Aorta (tissue), 5 donors: ENCODE data around the gene PIP5KL1. TPM values are rescaled to one million over a fixed set of nuclear protein-coding genes. Genes with fewer than 3 reads are reported as not detected.
A peak's percentile ranks its signal among the peaks of the same experiment; 100 is the strongest.

Experiments used
- ATAC-seq: fragments of 200-7000 bp; cut with Tn5 transposase; one replicate; pipeline ENCODE4 v1.9.1; 2022; ENCODE audit warnings: moderate library complexity; ENCODE audit not compliant: low FRiP score
- DNase-seq, 2 donors: peaks; one replicate each; pipeline ENCODE4 v3.0.0-alpha.2; 2020
- H3K27ac ChIP-seq, 2 donors: one replicate each; pipeline ENCODE4 v1.5.1; 2013; ENCODE audit warnings: low read length in 2 of 2, mild to moderate bottlenecking in 2 of 2, moderate library complexity in 2 of 2, control low read depth in 1 of 2, inconsistent platforms in 1 of 2, low read depth in 1 of 2
- H3K27me3 ChIP-seq, 2 donors: one replicate each; pipeline ENCODE4 v1.6.1; 2013; ENCODE audit warnings: control low read depth in 1 of 2, low read length in 1 of 2, mild to moderate bottlenecking in 1 of 2, moderate library complexity in 1 of 2; ENCODE audit not compliant: insufficient read depth in 2 of 2, control insufficient read depth in 1 of 2
- H3K36me3 ChIP-seq, 2 donors: one replicate each; pipeline ENCODE4 v1.6.1; 2013; ENCODE audit warnings: control low read depth in 1 of 2, low read length in 1 of 2, mild to moderate bottlenecking in 1 of 2; ENCODE audit not compliant: insufficient read depth in 2 of 2, control insufficient read depth in 1 of 2
- H3K4me1 ChIP-seq, 2 donors: one replicate each; pipeline ENCODE4 v1.6.1; 2013; ENCODE audit warnings: low read length in 2 of 2, control low read depth in 1 of 2, mild to moderate bottlenecking in 1 of 2, moderate library complexity in 1 of 2; ENCODE audit not compliant: insufficient read depth in 2 of 2, control insufficient read depth in 1 of 2
- H3K4me3 ChIP-seq, 2 donors: one replicate each; pipeline ENCODE4 v1.5.1; 2013; ENCODE audit warnings: low read length in 2 of 2, control low read depth in 1 of 2, mild to moderate bottlenecking in 1 of 2
- H3K9me3 ChIP-seq: one replicate; pipeline ENCODE4 v1.6.1; 2013; ENCODE audit warnings: mild to moderate bottlenecking, low read length; ENCODE audit not compliant: control insufficient read depth
- WGBS, 2 donors: extraction: QIAGEN DNeasy Blood & Tissue Kit; methylation state at CpG; one replicate each; pipeline ENCODE4 v1.1.7; 2013; 5-methylcytosine and 5-hydroxymethylcytosine counted together
- intact Hi-C, 2 donors: fragments of 100-400 bp; cut with DNase I; formaldehyde crosslinking; loops; one replicate each; pipeline versions ENCODE4 v1.14.2 to v1.15.0; 2022
- polyA plus RNA-seq, 2 donors: library from polyadenylated mRNA; stranded (reverse); fragments of 200-250 nt; gene quantifications; one replicate each; pipeline ENCODE4 v1.2.3, GENCODE V29; 2013
- total RNA-seq, 2 donors: library from RNA; stranded (reverse); fragmentation: NEBNext Ultra II Directional; extraction: Animal tissue kit (Norgen Biotek cat#: 25700); gene quantifications; one replicate each; pipeline ENCODE4 v1.2.1, GENCODE V29; 2021
- donor health status: healthy with polysubstance abuse.
- donor health status: Bipolar disorder and iron deficiency.
- donor health status: DM: no; HTN: no; CAD: no.
- donor health status: DM: no; HTN: no; CAD: no.
- donor health status: DM: yes; HTN: yes; CAD: no.

PIP5KL1 gene
- total and polyA plus RNA-seq, 4 donors = 1.4 to 4.5 (median 3.0) TPM

GRCh38 chr9:127945942-127946341 is 15.4 kb upstream of the PIP5KL1 start:
- ATAC-seq (no peak), DNase-seq (no peak)
- H3K27ac ChIP-seq = no peak overlapping the region
- no peaks in the 10 kb centered on the region for H3K27me3 ChIP-seq
- no peaks in the 10 kb centered on the region for H3K9me3 ChIP-seq
- intact Hi-C loops = no loop called here
- 72 to 75% methylated on average over 9 of the region's 9 CpGs for WGBS, 2 donors
- no peaks in the 10 kb centered on the region for H3K4me1 ChIP-seq
- H3K4me3 ChIP-seq = no peak overlapping the region
- H3K36me3 ChIP-seq = peaks cover 0 to 2% of the 10 kb centered on the region in 2 donors

GRCh38 chr9:127945338-127945737 is 14.8 kb upstream of the PIP5KL1 start:
- Histone ChIP-seq H3K9me3 (no peaks in the 10 kb centered on the region), H3K4me3 (no peak overlapping the region), H3K4me1 (no peaks in the 10 kb centered on the region), H3K27ac (no peak overlapping the region), H3K27me3 (no peaks in the 10 kb centered on the region), H3K36me3 (peaks cover 0 to 2% of the 10 kb centered on the region in 2 donors)
- no peak for ATAC-seq
- intact Hi-C loops = no loop called here
- 86 to 92% methylated on average over 24 of the region's 24 CpGs for WGBS, 2 donors
- no peak for DNase-seq

GRCh38 chr9:127944586-127945218 is 14.1 kb upstream of the PIP5KL1 start:
- Histone ChIP-seq H3K4me3 (no peak overlapping the region), H3K36me3 (peaks cover 0 to 2% of the 10 kb centered on the region in 2 donors), H3K9me3 (no peaks in the 10 kb centered on the region), H3K4me1 (no peaks in the 10 kb centered on the region), H3K27ac (no peak overlapping the region), H3K27me3 (no peaks in the 10 kb centered on the region)
- WGBS, 2 donors = 92 to 93% methylated on average over 38 of the region's 38 CpGs
- ATAC-seq (no peak), DNase-seq (no peak)
- intact Hi-C loops = loop anchor here (5.0 kb wide), 2 partner anchors 33 to 173 kb away; no protein-coding TSS in a partner anchor

GRCh38 chr9:127943731-127944144 is 13.2 kb upstream of the PIP5KL1 start:
- peak; percentile 92 to 96 for DNase-seq
- 36 to 43% methylated on average over 12 to 13 of the region's 13 CpGs for WGBS, 2 donors
- Histone ChIP-seq H3K4me1 (no peaks in the 10 kb centered on the region), H3K27me3 (no peaks in the 10 kb centered on the region), H3K36me3 (peaks cover 0 to 2% of the 10 kb centered on the region in 2 donors), H3K27ac (no peak overlapping the region), H3K4me3 (no peak overlapping the region), H3K9me3 (no peaks in the 10 kb centered on the region)
- peak; percentile 87 for ATAC-seq
- intact Hi-C loops = loop anchor here (1.0 to 5.0 kb wide), 4 partner anchors 34 to 174 kb away; no protein-coding TSS in a partner anchor

GRCh38 chr9:127943011-127943662 is 12.6 kb upstream of the PIP5KL1 start:
- H3K36me3 ChIP-seq = peaks cover 0 to 2% of the 10 kb centered on the region in 2 donors
- no peaks in the 10 kb centered on the region for H3K27me3 ChIP-seq
- no peak overlapping the region for H3K4me3 ChIP-seq
- DNase-seq (no peak), ATAC-seq (no peak)
- intact Hi-C loops = loop anchor here (1.0 to 5.0 kb wide), 4 partner anchors 34 to 174 kb away; no protein-coding TSS in a partner anchor
- H3K27ac ChIP-seq = no peak overlapping the region
- WGBS, 2 donors = 78 to 82% methylated on average over 14 of the region's 14 CpGs
- H3K9me3 ChIP-seq = no peaks in the 10 kb centered on the region
- H3K4me1 ChIP-seq = no peaks in the 10 kb centered on the region

GRCh38 chr9:127942216-127943010 is 11.8 kb upstream of the PIP5KL1 start:
- 57 to 60% methylated on average over 18 of the region's 18 CpGs for WGBS, 2 donors
- intact Hi-C loops = loop anchor here (1.0 to 5.0 kb wide), 4 partner anchors 35 to 175 kb away; no protein-coding TSS in a partner anchor
- Histone ChIP-seq H3K36me3 (peaks cover 0 to 2% of the 10 kb centered on the region in 2 donors), H3K4me3 (no peak overlapping the region), H3K27ac (no peak overlapping the region), H3K4me1 (no peaks in the 10 kb centered on the region), H3K27me3 (no peaks in the 10 kb centered on the region), H3K9me3 (no peaks in the 10 kb centered on the region)
- DNase-seq = peak; percentile 84 to 89
- peak; percentile 77 for ATAC-seq

GRCh38 chr9:127941961-127942215 is 11.3 kb upstream of the PIP5KL1 start:
- ATAC-seq (no peak), DNase-seq (no peak)
- Histone ChIP-seq H3K4me1 (no peaks in the 10 kb centered on the region), H3K27me3 (no peaks in the 10 kb centered on the region), H3K27ac (no peak overlapping the region), H3K36me3 (peaks cover 0 to 2% of the 10 kb centered on the region in 2 donors), H3K9me3 (no peaks in the 10 kb centered on the region), H3K4me3 (no peak overlapping the region)
- intact Hi-C loops = loop anchor here (2.0 to 5.0 kb wide), 3 partner anchors 35 to 175 kb away; no protein-coding TSS in a partner anchor
- WGBS, 2 donors = 67 to 79% methylated on average over 3 of the region's 3 CpGs

GRCh38 chr9:127941062-127941960 is 10.7 kb upstream of the PIP5KL1 start:
- 76 to 77% methylated on average over 18 of the region's 18 CpGs for WGBS, 2 donors
- intact Hi-C loops = loop anchor here (5.0 kb wide), 2 partner anchors 36 to 176 kb away; no protein-coding TSS in a partner anchor
- H3K27me3 ChIP-seq = no peaks in the 10 kb centered on the region
- DNase-seq = peak in 1 of 2 donors; percentile 52
- peaks cover 0 to 2% of the 10 kb centered on the region in 2 donors for H3K36me3 ChIP-seq
- no peak for ATAC-seq
- no peak overlapping the region for H3K4me3 ChIP-seq
- no peaks in the 10 kb centered on the region for H3K4me1 ChIP-seq
- H3K9me3 ChIP-seq = no peaks in the 10 kb centered on the region
- H3K27ac ChIP-seq = no peak overlapping the region
